HCT116 (cell line): ENCODE results near the gene SARS2. TPM values are rescaled to one million over a fixed set of nuclear protein-coding genes. Genes with fewer than 3 reads are reported as not detected.

Source experiments
- ATAC-seq: fragments of 200-7000 bp; cut with Tn5 transposase; 2 replicates; pipeline ENCODE4 v1.9.1; 2020; ENCODE audit warnings: mild to moderate bottlenecking, moderate library complexity
- BruUV-seq: library from RNA; stranded (reverse); fragments of 400-500 nt; replicated peaks from 2 replicates; lab custom pipeline; 2021; lab: Mats Ljungman, UMichigan
- CTCF ChIA-PET: fragments of 300-600 bp; sonication (Branson Sonifier 250); formaldehyde crosslinking; loops from one replicate; lab custom pipeline; 2021; ENCODE audit warnings: antibody characterized with exemption; lab: Charles Lee
- POLR2A ChIA-PET: fragments of 300-600, 350-600 bp; sonication (Branson Sonifier 250); formaldehyde crosslinking; loops from one replicate; lab custom pipeline; 2021; ENCODE audit warnings: antibody characterized with exemption; lab: Charles Lee
- RAD21 ChIA-PET, 2 experiments: fragments of 300-600 bp; sonication (Branson Sonifier 250); formaldehyde crosslinking; loops; one replicate each; lab custom pipeline; 2023; ENCODE audit warnings: low total read pairs in 2 of 2; ENCODE audit not compliant: uncharacterized antibody in 2 of 2, unreplicated experiment in 2 of 2, low non-redundant PET in 1 of 2; lab: Charles Lee
- DNase-seq: peaks from one replicate; pipeline ENCODE4 v3.0.0-alpha.2; 2010; ENCODE audit warnings: low read depth, low spot score
- H2AFZ ChIP-seq: fragments of 200-600 bp; shearing (Covaris generic), sonication (generic); 2 replicates; pipeline ENCODE4 v1.6.1; 2017; ENCODE audit warnings: low read depth, mixed run types, mixed read lengths, antibody characterized with exemption, low read length; ENCODE audit not compliant: poor library complexity, severe bottlenecking
- H3K27ac ChIP-seq: 2 replicates; pipeline ENCODE4 v1.5.1; 2012; ENCODE audit warnings: low read depth, low read length
- H3K27me3 ChIP-seq: fragments of 200-600 bp; sonication (generic); 2 replicates; pipeline ENCODE4 v1.6.1; 2016; ENCODE audit warnings: mixed run types, low read length, mixed read lengths; ENCODE audit not compliant: insufficient read depth
- H3K36me3 ChIP-seq, 2 experiments: fragments of 200-500 bp in 1 of 2; fragments of 200-600 bp in 1 of 2; sonication (Bioruptor generic) in 1 of 2; sonication (generic) in 1 of 2; 2 replicates each; pipeline versions ENCODE4 v1.5.1 to v1.6.1; 2014 to 2016; ENCODE audit warnings: low read length in 2 of 2, inconsistent platforms in 1 of 2, mixed read lengths in 1 of 2, mixed run types in 1 of 2; ENCODE audit not compliant: insufficient read depth in 2 of 2, control insufficient read depth in 1 of 2
- H3K4me1 ChIP-seq, 2 experiments: fragments of 200-600 bp in 1 of 2; sonication (generic) in 1 of 2; 2 replicates each; pipeline versions ENCODE4 v1.5.1 to v1.6.1; 2012 to 2017; ENCODE audit warnings: low read length in 2 of 2, inconsistent platforms in 1 of 2, mild to moderate bottlenecking in 1 of 2, mixed read lengths in 1 of 2, mixed run types in 1 of 2, moderate library complexity in 1 of 2; ENCODE audit not compliant: insufficient read depth in 2 of 2, control insufficient read depth in 1 of 2
- H3K4me2 ChIP-seq: fragments of 200-600 bp; sonication (generic); 2 replicates; pipeline ENCODE4 v1.6.1; 2017; ENCODE audit warnings: mixed run types, low read length, mixed read lengths
- H3K4me3 ChIP-seq, 2 experiments: fragments of 200-600 bp in 1 of 2; sonication (generic) in 1 of 2; replicated peaks in 1 of 2; 2 replicates each; pipeline ENCODE4 v1.5.1; 2011 to 2016; ENCODE audit warnings: low read length in 2 of 2, control low read depth in 1 of 2, low read depth in 1 of 2, mild to moderate bottlenecking in 1 of 2, mixed read lengths in 1 of 2, mixed run types in 1 of 2
- H3K79me2 ChIP-seq: fragments of 200-600 bp; sonication (generic); 2 replicates; pipeline ENCODE4 v1.6.1; 2017; ENCODE audit warnings: mild to moderate bottlenecking, mixed run types, low read length, moderate library complexity, mixed read lengths; ENCODE audit not compliant: insufficient read depth
- H3K9ac ChIP-seq: fragments of 200-600 bp; sonication (generic); 2 replicates; pipeline ENCODE4 v1.6.1; 2016; ENCODE audit warnings: low read length, mixed read lengths
- H3K9me2 ChIP-seq: fragments of 200-600 bp; sonication (generic), shearing (Covaris generic); 2 replicates; pipeline ENCODE4 v1.6.1; 2017; ENCODE audit warnings: mixed run types, mild to moderate bottlenecking, moderate library complexity; ENCODE audit not compliant: insufficient read depth
- H3K9me3 ChIP-seq, 2 experiments: fragments of 200-500 bp in 1 of 2; fragments of 200-600 bp in 1 of 2; sonication (Bioruptor generic) in 1 of 2; sonication (generic) in 1 of 2; 2 replicates each; pipeline ENCODE4 v1.6.1; 2014 to 2017; ENCODE audit warnings: low read length in 2 of 2, mixed read lengths in 2 of 2, inconsistent platforms in 1 of 2, low read depth in 1 of 2, mild to moderate bottlenecking in 1 of 2, mixed run types in 1 of 2, moderate library complexity in 1 of 2; ENCODE audit not compliant: control insufficient read depth in 1 of 2, insufficient read depth in 1 of 2
- H4K20me1 ChIP-seq: fragments of 200-600 bp; sonication (generic), shearing (Covaris generic); 2 replicates; pipeline ENCODE4 v1.6.1; 2017; ENCODE audit warnings: mixed run types, mild to moderate bottlenecking, moderate library complexity; ENCODE audit not compliant: insufficient read depth
- CBX3 ChIP-seq: IDR thresholded peaks from 2 replicates; pipeline ENCODE4 v1.6.1; 2012; ENCODE audit warnings: low read depth
- CEBPB ChIP-seq: IDR thresholded peaks from 2 replicates; pipeline ENCODE4 v1.6.1; 2012; ENCODE audit warnings: low read depth
- EZH2phosphoT487 ChIP-seq: fragments of 200-600 bp; IDR thresholded peaks from 2 replicates; pipeline ENCODE4 v1.6.1; 2018; ENCODE audit warnings: antibody characterized with exemption, borderline replicate concordance
- FOSL1 ChIP-seq: IDR thresholded peaks from 2 replicates; pipeline ENCODE4 v1.6.1; 2012; ENCODE audit warnings: low read depth
- JUND ChIP-seq: IDR thresholded peaks from 2 replicates; pipeline ENCODE4 v1.6.1; 2012
- POLR2A ChIP-seq: IDR thresholded peaks from 2 replicates; pipeline ENCODE4 v1.7.0; 2011; ENCODE audit warnings: borderline replicate concordance; ENCODE audit not compliant: insufficient read depth, insufficient read length; ENCODE audit errors: extremely low read depth
- POLR2AphosphoS5 ChIP-seq: IDR thresholded peaks from 2 replicates; pipeline ENCODE4 v1.6.1; 2011; ENCODE audit warnings: mild to moderate bottlenecking, low read depth, low read length, moderate library complexity
- RAD21 ChIP-seq: IDR thresholded peaks from 2 replicates; pipeline ENCODE4 v1.6.1; 2012; ENCODE audit warnings: low read depth, mild to moderate bottlenecking
- SIN3A ChIP-seq: IDR thresholded peaks from 2 replicates; pipeline ENCODE4 v1.6.1; 2012; ENCODE audit warnings: low read depth
- SP1 ChIP-seq: IDR thresholded peaks from 2 replicates; pipeline ENCODE4 v1.6.1; 2012; ENCODE audit warnings: low read depth
- SRF ChIP-seq: IDR thresholded peaks from 2 replicates; pipeline ENCODE4 v1.6.1; 2012; ENCODE audit warnings: low read depth
- TCF7L2 ChIP-seq: IDR thresholded peaks from 2 replicates; pipeline ENCODE4 v1.7.0; 2011; ENCODE audit warnings: borderline replicate concordance, inconsistent platforms; ENCODE audit not compliant: insufficient read depth, insufficient read length; ENCODE audit errors: extremely low read depth
- ZBTB33 ChIP-seq: IDR thresholded peaks from 2 replicates; pipeline ENCODE4 v1.6.1; 2011; ENCODE audit warnings: mild to moderate bottlenecking, low read length, moderate library complexity; ENCODE audit not compliant: insufficient replicate concordance; ENCODE audit errors: extremely low read depth
- ZFX ChIP-seq: fragments of 450-650 bp; IDR thresholded peaks from 2 replicates; pipeline ENCODE4 v1.6.1; 2017
- intact Hi-C: fragments of 100-400 bp; cut with micrococcal nuclease; formaldehyde crosslinking; loops from 2 replicates; pipeline ENCODE4 v1.10.0; 2022
- total RNA-seq: library from RNA; stranded (reverse); gene quantifications from one replicate; pipeline ENCODE4 v1.2.1, GENCODE V29; 2021; ENCODE audit not compliant: unreplicated experiment
- TF ChIP-seq, protein P1 (sequence below): IDR thresholded peaks from 2 replicates; pipeline ENCODE4 v1.6.1; 2012
- TF ChIP-seq, protein P2 (sequence below): IDR thresholded peaks from 2 replicates; pipeline ENCODE4 v1.6.1; 2012; ENCODE audit warnings: low read depth
- TF ChIP-seq, protein P3 (sequence below), 3 experiments: fragments of 200-600 bp in 1 of 3; sonication (generic) in 1 of 3; IDR thresholded peaks in 2 of 3; conservative IDR thresholded peaks in 1 of 3; 2 replicates each; pipeline ENCODE4 v1.5.1; 2012 to 2017; ENCODE audit warnings: low read depth in 2 of 3, low read length in 2 of 3, antibody characterized with exemption in 1 of 3, borderline replicate concordance in 1 of 3, control low read depth in 1 of 3, mild to moderate bottlenecking in 1 of 3, mixed read lengths in 1 of 3, mixed run types in 1 of 3, moderate library complexity in 1 of 3; ENCODE audit not compliant: insufficient read depth in 1 of 3

The SARS2 gene
- total RNA-seq, 1 experiment from 2014 or later = 58.2 TPM

GRCh38 chr19:38917516-38917915 is 13.0 kb downstream of the SARS2 start (continued):
- TF ChIP-seq CEBPB (no peak), SP1 (no peak)

DNA sequence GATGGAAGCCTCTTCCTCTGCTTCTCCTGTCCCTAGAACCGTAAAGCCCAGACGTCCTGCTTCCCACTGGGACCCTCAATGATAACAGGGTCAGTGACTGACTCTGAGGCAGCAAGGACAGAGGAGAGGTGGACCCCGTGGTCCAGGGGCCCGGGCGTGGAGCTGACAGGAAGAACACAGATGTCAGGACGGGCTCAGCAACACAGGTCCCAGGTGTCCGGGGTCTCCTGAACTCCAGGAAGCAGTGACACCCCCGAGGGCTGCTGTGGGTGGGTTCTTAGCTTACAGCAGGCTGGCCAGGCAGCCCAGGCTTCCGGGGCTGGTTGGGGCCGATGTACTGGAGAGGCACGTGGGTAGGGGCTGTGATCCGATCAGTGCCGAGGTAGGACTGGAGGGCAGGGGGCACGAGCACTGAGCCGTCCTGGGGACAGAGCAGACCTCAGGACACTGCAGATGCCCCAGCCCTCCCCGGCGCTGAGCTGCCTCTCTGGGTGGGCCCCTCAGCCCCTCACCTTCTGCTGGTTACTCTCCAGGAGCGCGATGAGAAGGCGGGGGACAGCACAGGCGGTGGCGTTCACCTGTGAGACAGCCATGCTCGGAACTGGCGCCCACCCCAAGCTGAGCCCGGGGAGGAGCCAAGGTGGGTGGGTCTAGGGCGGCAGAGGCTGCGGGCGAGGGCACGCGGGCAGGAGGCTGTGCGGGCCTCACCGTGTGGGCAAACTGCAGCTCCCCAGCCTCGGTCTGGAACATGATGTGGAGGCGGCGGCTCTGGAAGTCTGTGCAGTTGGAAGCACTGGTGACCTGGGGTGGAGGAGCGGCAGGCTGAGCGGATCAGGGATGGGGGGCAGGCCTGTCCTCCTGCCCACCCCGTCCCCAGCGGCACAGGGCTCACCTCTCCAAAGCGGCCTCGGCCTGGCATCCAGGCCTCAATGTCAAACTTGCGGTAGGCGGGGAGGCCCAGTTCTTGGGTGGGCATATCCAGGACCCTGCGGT is 14.9 kb downstream of the SARS2 start:
- intact Hi-C loops = no loop called here
- DNase-seq (no peak), ATAC-seq (no peak)
- Histone ChIP-seq H3K9ac (no peak overlapping the region), H3K4me2 (no peak overlapping the region), H3K36me3 (no peaks in the 10 kb centered on the region; a peak in 1 of 4 replicates), H3K9me2 (no peaks in the 10 kb centered on the region), H3K4me1 (no peaks in the 10 kb centered on the region), H4K20me1 (no peaks in the 10 kb centered on the region), H3K9me3 (no peaks in the 10 kb centered on the region), H3K27ac (no peak overlapping the region), H2AFZ (no peak overlapping the region), H3K27me3 (no peaks in the 10 kb centered on the region), H3K79me2 (no peaks in the 10 kb centered on the region), H3K4me3 (no peak overlapping the region)
- RAD21 ChIA-PET = no interaction called here
- TF ChIP-seq, protein P1, sequence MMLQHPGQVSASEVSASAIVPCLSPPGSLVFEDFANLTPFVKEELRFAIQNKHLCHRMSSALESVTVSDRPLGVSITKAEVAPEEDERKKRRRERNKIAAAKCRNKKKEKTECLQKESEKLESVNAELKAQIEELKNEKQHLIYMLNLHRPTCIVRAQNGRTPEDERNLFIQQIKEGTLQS = no peak
- TF ChIP-seq SRF = no peak
- no peak for TF ChIP-seq POLR2A
- TF ChIP-seq SIN3A = no peak
- TF ChIP-seq EZH2phosphoT487 = no peak
- no peak for TF ChIP-seq FOSL1
- TF ChIP-seq, protein P2, sequence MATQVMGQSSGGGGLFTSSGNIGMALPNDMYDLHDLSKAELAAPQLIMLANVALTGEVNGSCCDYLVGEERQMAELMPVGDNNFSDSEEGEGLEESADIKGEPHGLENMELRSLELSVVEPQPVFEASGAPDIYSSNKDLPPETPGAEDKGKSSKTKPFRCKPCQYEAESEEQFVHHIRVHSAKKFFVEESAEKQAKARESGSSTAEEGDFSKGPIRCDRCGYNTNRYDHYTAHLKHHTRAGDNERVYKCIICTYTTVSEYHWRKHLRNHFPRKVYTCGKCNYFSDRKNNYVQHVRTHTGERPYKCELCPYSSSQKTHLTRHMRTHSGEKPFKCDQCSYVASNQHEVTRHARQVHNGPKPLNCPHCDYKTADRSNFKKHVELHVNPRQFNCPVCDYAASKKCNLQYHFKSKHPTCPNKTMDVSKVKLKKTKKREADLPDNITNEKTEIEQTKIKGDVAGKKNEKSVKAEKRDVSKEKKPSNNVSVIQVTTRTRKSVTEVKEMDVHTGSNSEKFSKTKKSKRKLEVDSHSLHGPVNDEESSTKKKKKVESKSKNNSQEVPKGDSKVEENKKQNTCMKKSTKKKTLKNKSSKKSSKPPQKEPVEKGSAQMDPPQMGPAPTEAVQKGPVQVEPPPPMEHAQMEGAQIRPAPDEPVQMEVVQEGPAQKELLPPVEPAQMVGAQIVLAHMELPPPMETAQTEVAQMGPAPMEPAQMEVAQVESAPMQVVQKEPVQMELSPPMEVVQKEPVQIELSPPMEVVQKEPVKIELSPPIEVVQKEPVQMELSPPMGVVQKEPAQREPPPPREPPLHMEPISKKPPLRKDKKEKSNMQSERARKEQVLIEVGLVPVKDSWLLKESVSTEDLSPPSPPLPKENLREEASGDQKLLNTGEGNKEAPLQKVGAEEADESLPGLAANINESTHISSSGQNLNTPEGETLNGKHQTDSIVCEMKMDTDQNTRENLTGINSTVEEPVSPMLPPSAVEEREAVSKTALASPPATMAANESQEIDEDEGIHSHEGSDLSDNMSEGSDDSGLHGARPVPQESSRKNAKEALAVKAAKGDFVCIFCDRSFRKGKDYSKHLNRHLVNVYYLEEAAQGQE = no peak
- TF ChIP-seq, protein P3, sequence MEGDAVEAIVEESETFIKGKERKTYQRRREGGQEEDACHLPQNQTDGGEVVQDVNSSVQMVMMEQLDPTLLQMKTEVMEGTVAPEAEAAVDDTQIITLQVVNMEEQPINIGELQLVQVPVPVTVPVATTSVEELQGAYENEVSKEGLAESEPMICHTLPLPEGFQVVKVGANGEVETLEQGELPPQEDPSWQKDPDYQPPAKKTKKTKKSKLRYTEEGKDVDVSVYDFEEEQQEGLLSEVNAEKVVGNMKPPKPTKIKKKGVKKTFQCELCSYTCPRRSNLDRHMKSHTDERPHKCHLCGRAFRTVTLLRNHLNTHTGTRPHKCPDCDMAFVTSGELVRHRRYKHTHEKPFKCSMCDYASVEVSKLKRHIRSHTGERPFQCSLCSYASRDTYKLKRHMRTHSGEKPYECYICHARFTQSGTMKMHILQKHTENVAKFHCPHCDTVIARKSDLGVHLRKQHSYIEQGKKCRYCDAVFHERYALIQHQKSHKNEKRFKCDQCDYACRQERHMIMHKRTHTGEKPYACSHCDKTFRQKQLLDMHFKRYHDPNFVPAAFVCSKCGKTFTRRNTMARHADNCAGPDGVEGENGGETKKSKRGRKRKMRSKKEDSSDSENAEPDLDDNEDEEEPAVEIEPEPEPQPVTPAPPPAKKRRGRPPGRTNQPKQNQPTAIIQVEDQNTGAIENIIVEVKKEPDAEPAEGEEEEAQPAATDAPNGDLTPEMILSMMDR (IDR thresholded peaks at IDR 0.05 in 2 of 3, conservative IDR thresholded peaks at IDR 0.05 in 1 of 3; ENCODE audit: borderline replicate concordance in 1 of 3, insufficient read depth in 1 of 3, low read depth in 2 of 3, low read length in 2 of 3) = no peak
- no peak for TF ChIP-seq ZFX
- no peak for TF ChIP-seq CEBPB
- no peak for TF ChIP-seq RAD21
- no peak for TF ChIP-seq CBX3
- no peak for TF ChIP-seq TCF7L2
- TF ChIP-seq ZBTB33 = no peak
- TF ChIP-seq POLR2AphosphoS5 = no peak
- TF ChIP-seq JUND = no peak
- BruUV-seq = no TSS peak
- POLR2A ChIA-PET = no interaction called here
- CTCF ChIA-PET = no interaction called here
